Type B pancreatic cell (in vitro differentiated cells): ENCODE measurements around the gene GPR17. TPM values are rescaled to one million over a fixed set of nuclear protein-coding genes. Genes with fewer than 3 reads are reported as not detected.

Experiments
- DNase-seq: peaks from one replicate; pipeline ENCODE4 v3.0.0; 2021; ENCODE audit warnings: mixed read lengths; ENCODE audit not compliant: unreplicated experiment; ENCODE audit errors: extremely low spot score
- H3K27ac Mint-ChIP-seq: 2 replicates; pipeline ENCODE4 v1.8.0; 2021; ENCODE audit warnings: mild to moderate bottlenecking, mixed read lengths
- H3K27me3 Mint-ChIP-seq: 2 replicates; pipeline ENCODE4 v1.8.0; 2021; ENCODE audit warnings: mixed read lengths
- H3K36me3 Mint-ChIP-seq: 2 replicates; pipeline ENCODE4 v1.8.0; 2021; ENCODE audit warnings: mixed read lengths
- H3K4me1 Mint-ChIP-seq: one replicate; pipeline ENCODE4 v1.8.0; 2021; ENCODE audit warnings: mixed read lengths; ENCODE audit not compliant: unreplicated experiment
- H3K4me3 Mint-ChIP-seq: 2 replicates; pipeline ENCODE4 v1.8.0; 2021; ENCODE audit warnings: mild to moderate bottlenecking, mixed read lengths
- H3K9me3 Mint-ChIP-seq: 2 replicates; pipeline ENCODE4 v1.8.0; 2021; ENCODE audit warnings: mixed read lengths
- CTCF ChIP-seq: fragments of 200-600 bp; sonication (generic); conservative IDR thresholded peaks from 2 replicates; pipeline ENCODE4 v1.5.0; 2021; ENCODE audit warnings: antibody characterized with exemption, mild to moderate bottlenecking
- total RNA-seq: library from RNA; stranded (reverse); gene quantifications from 2 replicates; pipeline ENCODE4 v1.2.1, GENCODE V29; 2021; ENCODE audit warnings: low replicate concordance

The GPR17 gene
- total RNA-seq, 1 donor from 2014 or later: 0.19 TPM

GRCh38 chr2:127626175-127626574, 19.8 kb upstream of the GPR17 start:
- Mint-ChIP-seq H3K4me1 (no peaks in the 10 kb centered on the region), H3K9me3 (no peaks in the 10 kb centered on the region), H3K4me3 (no peak overlapping the region), H3K27me3 (peaks cover 3% of the 10 kb centered on the region), H3K27ac (no peak overlapping the region), H3K36me3 (no peaks in the 10 kb centered on the region)
- no peak for TF ChIP-seq CTCF
- DNase-seq: no peak

- H3K4me3 Mint-ChIP-seq: no peak overlapping the region
- DNase-seq: no peak
- H3K9me3 Mint-ChIP-seq: no peaks in the 10 kb centered on the region
- H3K27ac Mint-ChIP-seq: no peak overlapping the region
- no peak for TF ChIP-seq CTCF
- no peaks in the 10 kb centered on the region for H3K36me3 Mint-ChIP-seq
- H3K4me1 Mint-ChIP-seq: no peaks in the 10 kb centered on the region
- H3K27me3 Mint-ChIP-seq: peaks cover 3% of the 10 kb centered on the region
These were observed 18.8 kb upstream of the GPR17 start for GRCh38 chr2:127626917-127627739.

GRCh38 chr2:127627740-127628571, 18.0 kb upstream of the GPR17 start:
- no peak for TF ChIP-seq CTCF
- DNase-seq: no peak
- Mint-ChIP-seq H3K27me3 (peaks cover 3% of the 10 kb centered on the region), H3K27ac (no peak overlapping the region), H3K9me3 (no peaks in the 10 kb centered on the region), H3K4me1 (no peaks in the 10 kb centered on the region), H3K36me3 (no peaks in the 10 kb centered on the region), H3K4me3 (no peak overlapping the region)

- TF ChIP-seq CTCF: no peak
- no peak overlapping the region for H3K27ac Mint-ChIP-seq
- H3K4me3 Mint-ChIP-seq: no peak overlapping the region
- no peaks in the 10 kb centered on the region for H3K36me3 Mint-ChIP-seq
- H3K4me1 Mint-ChIP-seq: no peaks in the 10 kb centered on the region
- no peak for DNase-seq
- peaks cover 3% of the 10 kb centered on the region for H3K27me3 Mint-ChIP-seq
- no peaks in the 10 kb centered on the region for H3K9me3 Mint-ChIP-seq
These were observed 17.0 kb upstream of the GPR17 start for GRCh38 chr2:127628767-127629614.

- Mint-ChIP-seq H3K9me3 (no peaks in the 10 kb centered on the region), H3K27ac (no peak overlapping the region), H3K4me1 (no peaks in the 10 kb centered on the region), H3K36me3 (no peaks in the 10 kb centered on the region), H3K4me3 (no peak overlapping the region), H3K27me3 (peaks cover 3% of the 10 kb centered on the region)
- no peak for DNase-seq
- TF ChIP-seq CTCF: no peak
These were observed 16.3 kb upstream of the GPR17 start for GRCh38 chr2:127629637-127630036.
